Testis (tissue), 3 donors: ENCODE results near the gene FRRS1L. TPM values are rescaled to one million over a fixed set of nuclear protein-coding genes. Genes with fewer than 3 reads are reported as not detected.

ENCODE experiments used
- DNase-seq: peaks from one replicate; pipeline ENCODE4 v3.0.0-alpha.2; 2019
- H3K27ac ChIP-seq, 2 donors: fragments of 200-600 bp; sonication (generic); one replicate each; pipeline ENCODE4 v1.5.1; 2019
- H3K27me3 ChIP-seq: fragments of 200-600 bp; sonication (generic); one replicate; pipeline ENCODE4 v1.5.1; 2019
- H3K36me3 ChIP-seq: fragments of 200-600 bp; sonication (generic); one replicate; pipeline ENCODE4 v1.5.1; 2017; ENCODE audit warnings: low read depth; ENCODE audit errors: missing control alignments
- H3K4me1 ChIP-seq: fragments of 200-600 bp; sonication (generic); one replicate; pipeline ENCODE4 v1.5.1; 2019
- H3K4me3 ChIP-seq, 2 donors: fragments of 200-600 bp; sonication (generic); one replicate each; pipeline ENCODE4 v1.5.1; 2017 to 2019
- H3K9me3 ChIP-seq: fragments of 200-600 bp; sonication (generic); one replicate; pipeline ENCODE4 v1.5.1; 2017
- POLR2A ChIP-seq: fragments of 450-650 bp; IDR thresholded peaks from one replicate; pipeline ENCODE4 v1.6.1; 2017; ENCODE audit warnings: antibody characterized with exemption, mild to moderate bottlenecking, moderate library complexity
- WGBS, 2 donors: methylation state at CpG; one replicate each; pipeline ENCODE4 v1.1.5; 2018; 5-methylcytosine and 5-hydroxymethylcytosine counted together
- intact Hi-C: fragments of 100-400 bp; cut with DNase I; formaldehyde crosslinking; loops from one replicate; pipeline ENCODE4 v1.15.1; 2023; ENCODE audit warnings: low total_unique reads
- polyA plus RNA-seq: library from polyadenylated mRNA; stranded (reverse); fragments of 350-450 nt; fragmentation: Illumina TruSeq; extraction: RNeasy Lipid Tissue Mini Kit (QIAGEN cat#74804); gene quantifications from one replicate; pipeline ENCODE4 v1.2.3, GENCODE V29; 2014; ENCODE audit warnings: low read depth, low replicate concordance; ENCODE audit not compliant: insufficient read depth
- total RNA-seq, 2 donors: library from RNA; depleted of rRNA; stranded (reverse); fragments of >200 nt; gene quantifications; one replicate each; pipeline ENCODE4 v1.2.3, GENCODE V29; 2016
- TF ChIP-seq, protein P1 (sequence below), 3 experiments: fragments of 450-650 bp in 2 of 3; fragments of 200-600 bp in 1 of 3; sonication (generic) in 1 of 3; IDR thresholded peaks; one replicate each; pipeline ENCODE4 v1.5.1; 2016 to 2019; ENCODE audit warnings: antibody characterized with exemption in 3 of 3, mild to moderate bottlenecking in 2 of 3, moderate library complexity in 1 of 3

Gene FRRS1L
- total and polyA plus RNA-seq, 3 donors from 2014 or later: 5.3 to 9.3 (median 6.0) TPM

DNA sequence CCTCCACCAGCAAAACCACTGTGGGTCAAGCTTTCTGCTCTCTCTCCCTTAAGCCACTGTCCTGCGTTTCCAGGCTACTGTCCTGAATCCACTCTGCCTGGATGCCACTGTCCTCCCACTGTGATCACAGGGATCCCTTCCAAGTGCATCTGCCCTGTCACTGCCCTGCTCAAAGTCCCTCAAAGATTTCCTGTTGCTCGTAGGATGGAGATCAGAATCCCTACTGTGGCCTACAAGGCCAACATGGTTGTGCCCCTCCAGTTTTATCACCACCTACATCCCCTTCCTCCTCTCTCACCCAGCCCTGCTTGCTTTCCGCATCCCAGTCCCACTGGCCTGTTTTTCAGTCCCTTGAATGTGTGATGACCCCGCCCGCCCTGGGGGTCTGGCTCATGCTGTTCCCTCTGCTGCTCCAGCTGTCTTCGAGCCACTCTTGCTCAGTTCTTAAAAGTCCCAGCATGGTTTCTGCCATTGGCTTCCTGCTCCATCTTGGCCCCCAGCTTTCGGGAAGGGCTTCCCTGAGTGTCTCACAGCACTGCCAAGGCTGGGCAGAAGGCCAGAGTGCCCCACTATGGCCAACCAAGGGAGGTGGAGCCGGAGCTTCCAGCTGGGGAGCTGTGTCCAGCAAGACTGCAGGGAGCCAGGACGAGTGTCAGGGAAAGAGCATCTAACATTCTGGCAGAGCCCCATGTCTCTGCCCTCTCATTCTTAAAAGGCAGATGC, 12.9 kb upstream of the FRRS1L start:
- 75 to 88% methylated on average over 9 of the region's 9 CpGs for WGBS, 2 donors
- no peak overlapping the region for H3K27ac ChIP-seq
- no peaks in the 10 kb centered on the region for H3K4me1 ChIP-seq
- no peaks in the 10 kb centered on the region for H3K27me3 ChIP-seq
- no peaks in the 10 kb centered on the region for H3K9me3 ChIP-seq
- no peak for DNase-seq
- intact Hi-C loops: no loop called here
- no peak overlapping the region for H3K4me3 ChIP-seq
- no peaks in the 10 kb centered on the region for H3K36me3 ChIP-seq
- TF ChIP-seq, protein P1, sequence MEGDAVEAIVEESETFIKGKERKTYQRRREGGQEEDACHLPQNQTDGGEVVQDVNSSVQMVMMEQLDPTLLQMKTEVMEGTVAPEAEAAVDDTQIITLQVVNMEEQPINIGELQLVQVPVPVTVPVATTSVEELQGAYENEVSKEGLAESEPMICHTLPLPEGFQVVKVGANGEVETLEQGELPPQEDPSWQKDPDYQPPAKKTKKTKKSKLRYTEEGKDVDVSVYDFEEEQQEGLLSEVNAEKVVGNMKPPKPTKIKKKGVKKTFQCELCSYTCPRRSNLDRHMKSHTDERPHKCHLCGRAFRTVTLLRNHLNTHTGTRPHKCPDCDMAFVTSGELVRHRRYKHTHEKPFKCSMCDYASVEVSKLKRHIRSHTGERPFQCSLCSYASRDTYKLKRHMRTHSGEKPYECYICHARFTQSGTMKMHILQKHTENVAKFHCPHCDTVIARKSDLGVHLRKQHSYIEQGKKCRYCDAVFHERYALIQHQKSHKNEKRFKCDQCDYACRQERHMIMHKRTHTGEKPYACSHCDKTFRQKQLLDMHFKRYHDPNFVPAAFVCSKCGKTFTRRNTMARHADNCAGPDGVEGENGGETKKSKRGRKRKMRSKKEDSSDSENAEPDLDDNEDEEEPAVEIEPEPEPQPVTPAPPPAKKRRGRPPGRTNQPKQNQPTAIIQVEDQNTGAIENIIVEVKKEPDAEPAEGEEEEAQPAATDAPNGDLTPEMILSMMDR (IDR thresholded peaks at IDR 0.05): no peak
- no peak for TF ChIP-seq POLR2A

DNA sequence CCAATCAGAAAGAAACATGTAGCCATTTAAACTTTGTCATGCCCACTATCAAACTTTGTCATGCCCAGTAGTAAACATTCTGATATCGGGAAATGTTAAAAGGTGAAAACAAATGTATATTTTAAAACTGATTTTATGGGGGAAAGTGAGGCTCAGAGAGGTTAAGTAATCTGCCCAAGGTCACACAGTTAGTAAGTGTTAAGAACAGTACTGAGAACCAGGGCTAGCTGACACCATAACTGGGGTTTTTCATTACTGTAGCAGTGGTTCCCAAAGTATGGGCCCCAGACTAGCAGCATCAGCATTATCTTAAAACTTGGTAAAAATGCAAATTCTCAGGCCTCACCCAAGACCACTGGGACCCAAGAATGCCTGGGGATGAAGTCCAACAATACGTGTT, 9.9 kb upstream of the FRRS1L start:
- Histone ChIP-seq H3K4me3 (no peak overlapping the region), H3K36me3 (no peaks in the 10 kb centered on the region), H3K27ac (no peak overlapping the region), H3K9me3 (no peaks in the 10 kb centered on the region), H3K4me1 (no peaks in the 10 kb centered on the region), H3K27me3 (no peaks in the 10 kb centered on the region)
- intact Hi-C loops: no loop called here
- no peak for DNase-seq
- 91 to 96% methylated on average over 2 of the region's 2 CpGs for WGBS, 2 donors
- TF ChIP-seq, protein P1 (IDR thresholded peaks at IDR 0.05): no peak
- no peak for TF ChIP-seq POLR2A

DNA sequence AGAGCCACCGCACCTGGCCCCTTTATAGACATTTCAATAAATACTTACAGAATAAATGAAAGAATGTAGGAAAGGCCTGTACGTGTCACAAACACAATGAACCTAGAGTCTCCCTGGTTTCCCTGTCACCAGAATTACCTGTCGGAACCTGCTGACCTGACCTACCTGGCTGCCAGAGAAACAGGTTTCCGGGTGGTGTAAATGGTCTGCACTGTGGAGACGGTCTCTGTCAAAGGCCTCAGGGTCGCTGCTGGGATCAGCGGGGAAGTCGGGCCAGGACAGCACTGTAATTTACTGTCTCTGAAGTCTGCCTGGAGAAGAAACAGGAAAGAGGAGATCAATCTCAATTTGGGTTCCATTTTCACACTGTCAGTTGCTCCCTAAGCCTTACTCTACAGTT, 9.3 kb upstream of the FRRS1L start:
- 87 to 90% methylated on average over 8 of the region's 8 CpGs for WGBS, 2 donors
- no peak for DNase-seq
- no peaks in the 10 kb centered on the region for H3K36me3 ChIP-seq
- H3K27me3 ChIP-seq: no peaks in the 10 kb centered on the region
- no peak overlapping the region for H3K4me3 ChIP-seq
- H3K9me3 ChIP-seq: no peaks in the 10 kb centered on the region
- intact Hi-C loops: no loop called here
- no peaks in the 10 kb centered on the region for H3K4me1 ChIP-seq
- H3K27ac ChIP-seq: no peak overlapping the region
- TF ChIP-seq, protein P1 (IDR thresholded peaks at IDR 0.05): no peak
- TF ChIP-seq POLR2A: no peak

DNA sequence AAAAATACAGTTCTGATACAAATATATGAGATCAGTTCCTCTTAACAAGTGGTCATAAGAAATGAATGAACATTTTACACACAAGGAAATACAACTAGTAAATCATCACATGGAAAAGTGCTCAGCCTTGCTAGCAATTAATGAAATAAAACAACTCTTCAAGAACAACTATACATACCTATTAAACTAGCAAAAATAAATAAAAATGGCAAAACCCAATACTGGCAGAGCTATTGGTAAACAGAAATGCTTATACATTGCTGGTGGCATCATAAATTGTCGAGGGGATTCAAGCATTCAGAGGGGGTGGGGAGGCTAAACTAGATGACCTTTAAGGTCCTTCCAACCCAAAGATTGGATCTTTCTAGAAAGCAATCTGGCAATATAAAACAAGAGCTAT, 5.9 kb upstream of the FRRS1L start:
- H3K9me3 ChIP-seq: no peaks in the 10 kb centered on the region
- no peaks in the 10 kb centered on the region for H3K27me3 ChIP-seq
- H3K27ac ChIP-seq: no peak overlapping the region
- no peaks in the 10 kb centered on the region for H3K4me1 ChIP-seq
- intact Hi-C loops: no loop called here
- 74 to 87% methylated on average over 1 of the region's 1 CpG for WGBS, 2 donors
- no peaks in the 10 kb centered on the region for H3K36me3 ChIP-seq
- no peak overlapping the region for H3K4me3 ChIP-seq
- DNase-seq: no peak
- TF ChIP-seq, protein P1 (IDR thresholded peaks at IDR 0.05): no peak
- TF ChIP-seq POLR2A: no peak

DNA sequence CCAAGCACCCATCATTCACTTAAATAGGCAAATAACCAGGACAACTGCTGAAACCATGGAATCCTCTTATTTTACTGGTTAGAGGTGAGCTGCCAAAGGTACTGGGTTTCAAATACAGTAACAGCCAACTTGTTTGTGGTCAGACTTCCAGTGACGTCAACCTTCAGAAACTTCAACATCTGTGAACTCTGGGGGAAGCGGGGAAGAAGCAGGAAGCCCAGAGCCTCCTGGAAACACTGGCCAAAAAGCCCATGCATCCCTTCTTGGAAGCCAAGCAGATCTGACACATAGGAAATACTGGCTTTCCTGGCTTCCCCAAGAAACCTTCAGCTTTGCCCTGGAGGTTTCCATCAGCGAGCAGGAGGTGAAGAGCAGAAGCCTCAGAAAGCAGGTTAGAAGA, 4.9 kb upstream of the FRRS1L start:
- no peaks in the 10 kb centered on the region for H3K4me1 ChIP-seq
- no peak for DNase-seq
- no peak overlapping the region for H3K4me3 ChIP-seq
- H3K27ac ChIP-seq: no peak overlapping the region
- intact Hi-C loops: no loop called here
- no peak for TF ChIP-seq POLR2A
- TF ChIP-seq, protein P1 (IDR thresholded peaks at IDR 0.05): no peak
- no peaks in the 10 kb centered on the region for H3K27me3 ChIP-seq
- H3K9me3 ChIP-seq: no peaks in the 10 kb centered on the region
- 90 to 93% methylated on average over 3 of the region's 3 CpGs for WGBS, 2 donors
- H3K36me3 ChIP-seq: no peaks in the 10 kb centered on the region
